ENCODE data around the gene MAGEB17.

DNA sequence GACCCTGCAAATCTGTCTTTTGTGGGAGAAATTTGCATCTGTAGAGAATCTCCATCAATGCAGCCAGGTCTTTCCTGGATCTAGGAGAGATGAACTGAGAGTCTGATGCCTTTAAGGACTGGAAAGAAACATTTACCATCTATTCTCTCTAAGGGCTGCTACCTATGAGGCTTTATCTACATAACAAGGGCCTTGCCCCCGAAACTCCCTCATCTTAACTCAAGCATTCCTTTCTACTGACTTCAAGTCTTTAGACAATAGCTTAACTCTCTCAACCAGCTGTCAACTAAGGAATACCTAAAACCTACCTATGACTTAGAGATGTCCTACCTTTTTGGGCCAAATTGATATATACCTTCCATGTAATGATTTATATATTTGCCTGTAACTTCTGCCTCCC, 32.1 kb downstream of the MAGEB17 start:
- TF ChIP-seq POLR2A (IDR thresholded peaks at IDR 0.05) (no peak), POLR2AphosphoS5 (IDR thresholded peaks at IDR 0.05) (no peak)
- TF ChIP-seq, protein P1, sequence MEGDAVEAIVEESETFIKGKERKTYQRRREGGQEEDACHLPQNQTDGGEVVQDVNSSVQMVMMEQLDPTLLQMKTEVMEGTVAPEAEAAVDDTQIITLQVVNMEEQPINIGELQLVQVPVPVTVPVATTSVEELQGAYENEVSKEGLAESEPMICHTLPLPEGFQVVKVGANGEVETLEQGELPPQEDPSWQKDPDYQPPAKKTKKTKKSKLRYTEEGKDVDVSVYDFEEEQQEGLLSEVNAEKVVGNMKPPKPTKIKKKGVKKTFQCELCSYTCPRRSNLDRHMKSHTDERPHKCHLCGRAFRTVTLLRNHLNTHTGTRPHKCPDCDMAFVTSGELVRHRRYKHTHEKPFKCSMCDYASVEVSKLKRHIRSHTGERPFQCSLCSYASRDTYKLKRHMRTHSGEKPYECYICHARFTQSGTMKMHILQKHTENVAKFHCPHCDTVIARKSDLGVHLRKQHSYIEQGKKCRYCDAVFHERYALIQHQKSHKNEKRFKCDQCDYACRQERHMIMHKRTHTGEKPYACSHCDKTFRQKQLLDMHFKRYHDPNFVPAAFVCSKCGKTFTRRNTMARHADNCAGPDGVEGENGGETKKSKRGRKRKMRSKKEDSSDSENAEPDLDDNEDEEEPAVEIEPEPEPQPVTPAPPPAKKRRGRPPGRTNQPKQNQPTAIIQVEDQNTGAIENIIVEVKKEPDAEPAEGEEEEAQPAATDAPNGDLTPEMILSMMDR (IDR thresholded peaks at IDR 0.05) = no peak

Data from transverse colon (tissue), 4 donors.